RWPE2 (cell line): ENCODE measurements around the gene SLC7A9.

Source experiments
- ATAC-seq: fragments of 200-7000 bp; cut with Tn5 transposase; 3 replicates; pipeline ENCODE4 v1.9.1; 2021; ENCODE audit warnings: low read depth
- DNase-seq: peaks from one replicate; pipeline ENCODE4 v3.0.0-alpha.2; 2020; ENCODE audit warnings: low spot score
- H3K27ac ChIP-seq: fragments of 450-650 bp; 2 replicates; pipeline ENCODE4 v1.5.1; 2017; ENCODE audit warnings: mild to moderate bottlenecking; ENCODE audit not compliant: poor library complexity, severe bottlenecking
- H3K27me3 ChIP-seq: fragments of 250-450 bp; sonication (Bioruptor Pico); 2 replicates; pipeline ENCODE4 v1.5.1; 2021; ENCODE audit warnings: mild to moderate bottlenecking, moderate library complexity; ENCODE audit not compliant: insufficient read depth, poor library complexity, severe bottlenecking
- H3K36me3 ChIP-seq: fragments of 250-450 bp; sonication (Bioruptor Pico); 2 replicates; pipeline ENCODE4 v1.5.1; 2020; ENCODE audit warnings: low read depth, mild to moderate bottlenecking, moderate library complexity
- H3K4me1 ChIP-seq: fragments of 250-450 bp; sonication (Bioruptor Pico); 2 replicates; pipeline ENCODE4 v1.5.1; 2021; ENCODE audit warnings: mild to moderate bottlenecking, moderate library complexity; ENCODE audit not compliant: insufficient read depth, poor library complexity, severe bottlenecking
- H3K4me3 ChIP-seq: fragments of 250-450 bp; sonication (Bioruptor Pico); 2 replicates; pipeline ENCODE4 v1.5.1; 2021; ENCODE audit warnings: mild to moderate bottlenecking, moderate library complexity; ENCODE audit not compliant: severe bottlenecking
- H3K9me3 ChIP-seq: fragments of 250-450 bp; sonication (Bioruptor Pico); 2 replicates; pipeline ENCODE4 v1.5.1; 2021; ENCODE audit warnings: mild to moderate bottlenecking, moderate library complexity; ENCODE audit not compliant: severe bottlenecking
- TF ChIP-seq, protein P1 (sequence below): fragments of 450-650 bp; IDR thresholded peaks from one replicate; pipeline ENCODE4 v1.5.1; 2017; ENCODE audit warnings: mild to moderate bottlenecking, moderate library complexity; ENCODE audit not compliant: poor library complexity, severe bottlenecking

SLC7A9 gene

GRCh38 chr19:32895384-32895783, 25.8 kb upstream of the SLC7A9 start:
- no peak for ATAC-seq
- no peak overlapping the region for H3K4me3 ChIP-seq
- H3K27me3 ChIP-seq = no peaks in the 10 kb centered on the region
- no peak for DNase-seq
- peaks cover 20% of the 10 kb centered on the region for H3K36me3 ChIP-seq
- H3K27ac ChIP-seq = no peak overlapping the region
- peaks cover 4% of the 10 kb centered on the region for H3K9me3 ChIP-seq
- H3K4me1 ChIP-seq = no peaks in the 10 kb centered on the region
- TF ChIP-seq, protein P1, sequence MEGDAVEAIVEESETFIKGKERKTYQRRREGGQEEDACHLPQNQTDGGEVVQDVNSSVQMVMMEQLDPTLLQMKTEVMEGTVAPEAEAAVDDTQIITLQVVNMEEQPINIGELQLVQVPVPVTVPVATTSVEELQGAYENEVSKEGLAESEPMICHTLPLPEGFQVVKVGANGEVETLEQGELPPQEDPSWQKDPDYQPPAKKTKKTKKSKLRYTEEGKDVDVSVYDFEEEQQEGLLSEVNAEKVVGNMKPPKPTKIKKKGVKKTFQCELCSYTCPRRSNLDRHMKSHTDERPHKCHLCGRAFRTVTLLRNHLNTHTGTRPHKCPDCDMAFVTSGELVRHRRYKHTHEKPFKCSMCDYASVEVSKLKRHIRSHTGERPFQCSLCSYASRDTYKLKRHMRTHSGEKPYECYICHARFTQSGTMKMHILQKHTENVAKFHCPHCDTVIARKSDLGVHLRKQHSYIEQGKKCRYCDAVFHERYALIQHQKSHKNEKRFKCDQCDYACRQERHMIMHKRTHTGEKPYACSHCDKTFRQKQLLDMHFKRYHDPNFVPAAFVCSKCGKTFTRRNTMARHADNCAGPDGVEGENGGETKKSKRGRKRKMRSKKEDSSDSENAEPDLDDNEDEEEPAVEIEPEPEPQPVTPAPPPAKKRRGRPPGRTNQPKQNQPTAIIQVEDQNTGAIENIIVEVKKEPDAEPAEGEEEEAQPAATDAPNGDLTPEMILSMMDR = no peak

DNA sequence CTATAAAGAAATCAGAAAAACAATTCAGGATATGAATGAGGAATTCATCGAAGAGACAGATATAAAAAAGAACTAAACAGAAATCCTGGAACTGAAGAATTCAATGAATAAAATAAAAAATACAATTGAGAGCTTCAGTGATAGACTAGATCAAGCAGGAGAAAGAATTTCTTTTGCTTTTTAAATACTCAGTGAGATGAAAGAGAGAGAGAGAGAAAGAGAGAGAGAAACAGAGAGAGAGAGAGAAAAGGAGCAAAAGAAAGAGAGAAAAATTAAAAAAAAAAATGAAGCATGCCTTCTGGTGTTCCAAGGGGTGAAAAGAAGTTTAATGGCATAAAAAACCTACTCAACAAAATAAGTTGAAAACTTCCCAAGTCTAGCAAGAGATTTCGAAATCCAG, 22.0 kb upstream of the SLC7A9 start:
- H3K27ac ChIP-seq = no peak overlapping the region
- no peak overlapping the region for H3K4me3 ChIP-seq
- TF ChIP-seq, protein P1 = no peak
- peaks cover 6% of the 10 kb centered on the region; the same call in 1 of the 2 replicates for H3K36me3 ChIP-seq
- no peaks in the 10 kb centered on the region for H3K27me3 ChIP-seq
- no peaks in the 10 kb centered on the region for H3K4me1 ChIP-seq
- no peak for ATAC-seq
- H3K9me3 ChIP-seq = peaks cover 4% of the 10 kb centered on the region
- DNase-seq = no peak

- no peak for DNase-seq
- TF ChIP-seq, protein P1 = no peak
- Histone ChIP-seq H3K36me3 (peaks cover 6% of the 10 kb centered on the region; the same call in 1 of the 2 replicates), H3K4me1 (no peaks in the 10 kb centered on the region), H3K27me3 (no peaks in the 10 kb centered on the region), H3K9me3 (peaks cover 4% of the 10 kb centered on the region), H3K27ac (no peak overlapping the region), H3K4me3 (no peak overlapping the region)
- ATAC-seq = no peak
These were observed 21.3 kb upstream of the SLC7A9 start for GRCh38 chr19:32890841-32891240.

GRCh38 chr19:32890326-32890725, 20.8 kb upstream of the SLC7A9 start:
- H3K9me3 ChIP-seq = peaks cover 4% of the 10 kb centered on the region
- H3K27ac ChIP-seq = no peak overlapping the region
- H3K4me1 ChIP-seq = no peaks in the 10 kb centered on the region
- H3K4me3 ChIP-seq = no peak overlapping the region
- no peak for ATAC-seq
- peaks cover 6% of the 10 kb centered on the region; the same call in 1 of the 2 replicates for H3K36me3 ChIP-seq
- TF ChIP-seq, protein P1 = no peak
- no peaks in the 10 kb centered on the region for H3K27me3 ChIP-seq
- DNase-seq = no peak

DNA sequence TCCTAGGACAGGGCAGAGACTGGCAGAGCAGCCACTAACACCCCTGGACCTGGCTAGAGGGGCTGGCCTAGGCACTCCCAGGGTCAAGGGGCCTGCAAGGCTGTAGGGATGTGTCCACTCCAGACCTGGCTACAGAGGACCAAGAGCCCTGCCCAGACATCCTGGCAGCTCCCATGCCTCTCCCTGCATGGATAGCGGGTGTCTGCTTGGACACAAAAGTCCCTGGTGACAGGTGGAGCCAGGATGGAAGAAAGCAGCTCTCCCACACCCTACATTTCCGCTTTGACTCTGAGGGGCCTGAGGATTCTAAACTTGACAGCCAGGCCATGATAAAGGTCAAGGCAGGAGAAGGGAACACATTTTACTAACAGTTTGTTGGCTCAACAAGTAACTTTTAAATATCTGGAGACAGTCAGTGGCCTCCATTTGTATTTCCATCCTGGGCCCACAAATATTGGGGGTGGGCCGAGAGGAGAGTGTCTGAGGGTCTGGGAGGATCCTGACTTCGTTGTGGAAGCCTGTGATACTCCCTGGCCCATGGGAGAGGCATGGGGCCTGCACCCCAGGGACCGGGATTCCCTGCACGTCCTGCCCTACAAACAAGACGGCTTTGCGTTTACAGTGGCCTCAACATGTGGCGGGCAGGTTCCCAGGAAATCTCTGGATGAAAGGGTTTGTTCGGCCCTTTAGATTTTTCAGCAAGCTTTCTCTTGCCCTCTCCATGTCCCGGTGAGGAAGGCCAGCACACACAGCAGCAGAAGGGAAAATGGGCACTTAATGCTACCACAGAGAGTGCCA, 19.8 kb upstream of the SLC7A9 start:
- H3K4me1 ChIP-seq = no peaks in the 10 kb centered on the region
- no peak for ATAC-seq
- TF ChIP-seq, protein P1 = no peak
- peaks cover 6% of the 10 kb centered on the region; the same call in 1 of the 2 replicates for H3K36me3 ChIP-seq
- no peak overlapping the region for H3K4me3 ChIP-seq
- peaks cover 4% of the 10 kb centered on the region for H3K9me3 ChIP-seq
- H3K27ac ChIP-seq = no peak overlapping the region
- H3K27me3 ChIP-seq = no peaks in the 10 kb centered on the region
- no peak for DNase-seq
